ENCODE data around the gene SIVA1.

The SIVA1 gene

DNA sequence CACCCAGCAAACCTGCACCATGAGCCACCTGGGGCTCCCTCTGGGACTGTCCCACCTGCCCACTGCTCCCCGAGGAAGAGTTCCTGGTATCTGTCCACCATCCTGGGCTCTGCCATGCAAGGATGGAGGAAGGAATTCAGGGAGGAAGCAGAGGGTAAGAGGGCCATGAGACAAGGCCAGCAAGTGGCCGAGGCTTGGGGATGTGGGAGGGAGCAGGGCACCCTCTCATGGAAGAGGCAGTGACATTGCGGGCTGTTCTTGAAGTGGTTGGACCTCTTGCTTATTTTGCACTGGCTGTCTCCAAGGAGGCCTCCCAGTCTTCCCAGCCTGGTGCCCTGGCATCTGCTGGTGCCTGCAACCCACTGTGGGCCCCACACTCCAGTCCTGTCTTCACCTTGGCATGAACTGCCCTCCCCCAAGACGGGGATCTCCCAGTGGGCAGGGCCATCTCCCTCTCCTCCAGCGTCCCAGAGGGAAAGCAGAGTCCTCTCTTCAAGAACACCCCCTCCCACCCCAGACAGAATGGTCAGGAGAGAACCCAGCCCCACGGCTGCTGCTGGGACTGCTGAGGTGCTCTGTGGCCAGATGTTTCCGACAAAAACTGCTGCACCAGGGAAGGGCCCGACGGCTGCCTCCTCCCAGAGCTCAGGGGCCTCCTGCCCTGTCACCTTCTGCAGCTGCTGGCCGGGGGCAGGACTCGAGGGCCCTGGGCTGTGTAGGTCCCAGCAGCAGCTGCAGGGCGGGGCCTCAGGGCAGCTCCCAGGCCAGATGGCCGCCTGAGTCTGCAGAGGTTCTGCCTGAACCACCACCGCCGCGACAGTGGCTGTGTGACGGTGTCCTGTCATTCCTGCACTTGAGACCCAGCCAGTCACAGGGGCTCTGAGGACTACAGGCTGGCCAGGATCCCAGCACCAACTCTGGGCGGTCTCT is 44.4 kb downstream of the SIVA1 start:
- DNase-seq: no peak

DNA sequence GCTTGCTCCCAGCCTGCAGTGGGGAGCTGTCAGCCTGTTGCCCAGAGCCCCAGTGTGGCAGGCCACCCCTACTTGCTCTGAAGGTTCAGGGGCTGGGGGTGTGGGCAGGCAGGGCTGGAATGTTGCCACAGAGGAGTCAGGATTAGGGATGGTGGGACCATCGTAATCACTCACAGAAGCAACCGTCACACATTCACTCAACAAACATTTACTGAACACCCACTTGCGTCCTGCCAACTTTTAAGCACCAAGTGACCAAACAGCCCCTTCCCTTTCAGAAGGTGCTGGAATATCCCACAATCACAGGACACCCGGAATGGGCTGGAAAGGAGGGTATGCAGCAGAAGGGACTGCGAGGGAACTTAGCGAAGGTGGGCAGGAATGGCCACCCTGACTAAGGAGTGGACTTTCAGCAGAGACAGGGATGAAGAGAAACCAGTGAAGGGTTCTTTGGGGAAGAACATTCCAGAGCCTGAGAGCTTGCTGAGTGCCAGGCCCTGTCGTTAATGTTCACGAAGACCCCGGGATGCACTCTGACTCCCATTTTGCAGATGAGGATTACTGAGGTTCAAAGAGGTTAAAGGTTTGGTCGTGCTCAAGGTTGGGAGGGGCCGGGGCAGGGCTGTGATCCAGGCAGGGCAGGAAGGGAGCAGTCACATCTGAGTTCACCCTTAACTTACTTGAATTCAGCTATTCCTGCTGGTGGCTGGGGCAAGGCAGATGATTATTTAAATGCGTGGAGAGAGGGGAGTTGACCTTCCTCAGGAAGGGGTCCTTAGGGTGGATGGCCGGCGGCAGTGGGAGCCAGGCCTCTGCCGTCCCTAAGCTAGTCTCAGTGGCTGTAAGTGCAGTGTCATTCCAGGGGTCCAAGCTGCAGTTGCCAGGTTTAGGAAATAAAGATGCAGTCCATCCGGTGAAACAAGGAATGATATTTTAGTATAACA is 45.6 kb downstream of the SIVA1 start:
- no peak for DNase-seq

DNA sequence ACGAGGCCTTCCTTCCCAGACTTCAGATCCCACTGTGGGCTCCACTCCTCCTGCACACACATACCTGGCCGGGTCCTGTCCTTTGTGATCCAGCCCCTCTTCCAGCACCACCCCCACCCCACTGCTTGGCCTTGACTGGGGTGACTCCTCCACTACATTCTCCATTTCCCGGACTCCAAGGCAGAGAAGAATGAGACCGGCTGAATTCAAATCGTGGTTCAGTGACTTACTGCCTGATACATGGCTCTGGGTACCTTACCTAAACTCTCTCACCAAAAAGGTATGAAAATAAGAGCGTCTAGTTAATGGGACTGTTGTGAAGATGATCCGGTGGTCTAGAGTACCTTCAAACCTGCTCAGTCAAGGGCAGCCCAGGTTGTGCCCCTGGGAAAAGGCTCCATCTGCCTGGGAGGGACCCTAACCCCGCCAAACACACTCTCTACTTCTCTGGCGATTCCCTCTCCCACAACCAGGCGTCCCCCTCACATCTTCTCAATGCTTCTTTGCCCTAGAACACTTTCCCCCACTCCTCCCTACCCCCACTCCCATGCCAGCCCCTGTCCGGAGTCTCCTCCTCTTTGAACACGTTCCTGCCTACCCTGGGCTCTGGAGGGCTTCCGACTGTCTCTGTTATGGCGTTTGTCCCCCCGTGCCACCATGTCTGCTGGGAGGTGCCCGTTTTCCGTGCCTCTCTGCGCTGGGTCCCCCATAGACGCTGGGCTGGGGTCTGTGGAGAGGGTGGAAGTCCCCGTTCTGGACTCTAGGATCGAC is 46.5 kb downstream of the SIVA1 start:
- DNase-seq: peak in 2 of 14 donors; percentile 36 to 59

DNA sequence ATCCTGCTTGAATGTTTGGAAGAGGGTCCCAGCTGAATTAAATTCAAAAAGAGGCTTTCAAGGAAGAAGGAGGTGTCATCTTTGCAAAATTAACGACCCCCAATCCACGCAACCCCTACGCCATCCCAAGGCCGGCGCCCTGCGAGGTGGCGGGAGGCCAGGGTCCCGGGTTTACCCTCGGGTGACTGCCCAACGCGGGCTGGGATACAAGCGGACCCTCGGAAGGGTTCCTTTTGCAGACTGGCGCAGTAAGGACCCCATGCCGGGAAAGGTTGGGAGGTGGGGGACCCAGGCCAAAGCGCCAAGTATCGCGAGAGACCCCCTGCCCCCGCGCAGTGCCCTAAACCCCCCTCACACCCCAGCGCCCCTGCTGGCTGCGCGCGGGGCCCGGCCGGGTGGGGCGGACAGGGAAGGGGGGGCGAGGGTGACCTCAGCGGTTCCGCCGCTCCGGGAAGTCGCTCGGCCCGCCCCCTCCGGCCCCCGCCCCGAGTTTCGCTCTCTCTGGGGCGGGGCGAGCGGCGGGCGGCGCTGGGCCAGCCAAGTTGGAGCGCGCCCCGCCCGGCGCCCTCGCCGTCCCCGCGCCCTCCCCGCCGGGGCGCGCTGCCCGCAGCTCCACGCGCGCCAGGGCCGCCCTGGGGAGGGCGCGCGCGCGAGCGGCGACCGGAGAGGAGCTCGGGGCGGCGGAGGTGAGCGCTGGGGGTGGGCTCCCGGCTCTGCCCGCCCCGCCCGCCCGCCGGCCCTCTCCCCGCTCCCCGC is 47.2 kb downstream of the SIVA1 start:
- DNase-seq: peak in 7 of 14 donors; percentile 21 to 71 (median 31)

DNA sequence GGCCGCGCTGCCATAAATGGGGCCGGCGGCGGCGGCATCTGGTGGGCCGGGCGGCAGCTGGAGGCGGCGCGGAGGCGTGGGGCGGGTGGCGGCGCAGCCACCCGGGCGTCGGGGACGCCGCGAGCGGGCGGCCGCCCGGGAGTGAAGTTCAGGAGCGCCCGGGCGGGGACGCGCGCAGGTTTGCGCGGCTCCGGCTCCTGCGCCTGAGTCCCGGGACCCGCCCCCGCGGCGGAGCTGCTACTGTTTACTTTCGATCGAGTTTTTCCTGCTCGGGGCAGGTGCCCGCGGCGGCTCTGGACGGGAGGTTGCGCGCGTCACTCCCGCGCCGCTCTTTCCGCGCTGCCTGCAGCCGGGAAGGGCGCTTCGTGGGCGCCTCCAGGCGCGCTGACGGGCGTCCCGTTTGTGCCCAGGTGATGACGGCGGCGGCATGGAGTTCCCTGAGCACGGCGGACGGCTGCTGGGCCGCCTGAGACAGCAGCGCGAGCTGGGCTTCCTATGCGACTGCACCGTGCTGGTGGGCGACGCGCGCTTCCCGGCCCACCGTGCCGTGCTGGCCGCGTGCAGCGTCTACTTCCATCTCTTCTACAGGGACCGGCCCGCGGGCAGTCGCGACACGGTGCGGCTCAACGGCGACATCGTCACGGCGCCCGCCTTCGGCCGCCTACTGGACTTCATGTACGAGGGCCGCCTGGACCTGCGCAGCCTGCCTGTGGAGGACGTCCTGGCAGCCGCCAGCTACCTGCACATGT is 48.0 kb downstream of the SIVA1 start, which contains the start of gene ZBTB42:
TSS of gene ZBTB42 (plus strand) at position 331 of the 749 bp plus-strand sequence. CDS start at position 428, 97 bp downstream.
- no peak for DNase-seq

DNA sequence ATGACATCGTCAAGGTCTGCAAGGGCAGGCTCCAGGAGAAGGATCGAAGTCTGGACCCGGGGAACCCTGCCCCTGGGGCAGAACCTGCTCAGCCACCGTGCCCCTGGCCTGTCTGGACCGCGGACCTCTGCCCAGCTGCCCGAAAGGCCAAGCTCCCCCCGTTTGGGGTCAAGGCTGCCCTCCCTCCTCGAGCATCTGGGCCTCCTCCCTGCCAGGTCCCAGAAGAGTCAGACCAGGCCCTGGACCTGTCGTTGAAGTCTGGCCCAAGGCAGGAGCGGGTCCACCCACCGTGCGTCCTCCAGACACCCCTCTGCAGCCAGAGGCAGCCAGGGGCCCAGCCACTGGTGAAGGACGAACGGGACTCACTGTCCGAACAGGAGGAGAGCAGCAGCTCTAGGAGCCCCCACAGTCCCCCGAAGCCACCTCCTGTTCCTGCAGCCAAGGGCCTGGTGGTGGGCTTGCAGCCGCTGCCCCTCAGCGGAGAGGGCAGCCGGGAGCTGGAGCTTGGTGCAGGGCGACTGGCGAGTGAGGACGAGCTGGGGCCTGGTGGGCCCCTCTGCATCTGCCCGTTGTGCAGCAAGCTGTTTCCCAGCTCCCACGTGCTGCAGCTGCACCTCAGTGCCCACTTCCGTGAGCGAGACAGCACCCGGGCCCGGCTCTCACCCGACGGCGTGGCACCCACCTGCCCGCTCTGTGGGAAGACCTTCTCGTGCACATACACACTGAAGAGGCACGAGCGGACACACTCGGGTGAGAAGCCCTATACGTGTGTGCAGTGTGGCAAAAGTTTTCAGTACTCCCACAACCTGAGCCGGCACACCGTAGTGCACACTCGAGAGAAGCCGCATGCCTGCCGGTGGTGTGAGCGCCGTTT is 48.8 kb downstream of the SIVA1 start:
- no peak for DNase-seq

DNA sequence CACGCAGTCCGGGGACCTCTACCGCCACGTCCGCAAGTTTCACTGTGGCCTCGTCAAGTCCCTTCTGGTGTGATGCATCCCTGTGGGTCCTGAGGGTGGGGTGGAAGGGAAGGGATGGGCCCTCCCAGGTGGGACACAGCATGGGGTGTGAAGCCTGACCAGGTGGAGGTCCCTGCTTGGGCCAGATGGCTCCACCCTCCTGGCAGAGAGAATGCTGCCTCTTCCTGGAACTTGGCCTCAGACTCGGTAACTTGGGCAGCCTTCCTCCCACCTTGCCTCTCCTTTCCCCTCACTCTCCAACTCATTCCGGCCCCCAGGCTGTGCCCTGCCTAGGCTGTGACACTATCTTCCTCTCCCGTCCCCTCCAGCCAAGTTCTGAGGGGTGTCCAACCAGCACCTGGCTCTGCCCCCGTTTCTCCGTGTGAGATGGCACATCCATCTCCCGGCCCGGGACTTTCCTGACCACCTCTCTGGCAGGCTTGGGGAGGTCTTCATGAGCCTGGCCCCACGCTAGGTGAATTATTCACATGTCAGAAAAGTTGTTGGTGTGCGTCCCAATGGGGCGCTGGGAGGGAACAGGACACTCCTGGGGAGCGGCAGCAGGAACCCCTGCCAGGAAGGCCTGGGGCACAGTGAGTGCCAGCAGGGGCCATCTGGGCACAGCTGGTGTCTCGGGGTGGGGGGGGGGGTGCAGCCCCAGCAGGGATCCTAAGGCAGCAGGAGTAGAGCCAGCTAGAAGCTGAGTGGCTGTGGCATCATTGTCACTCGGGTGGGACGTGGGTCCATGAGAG is 49.6 kb downstream of the SIVA1 start:
- no peak for DNase-seq

DNA sequence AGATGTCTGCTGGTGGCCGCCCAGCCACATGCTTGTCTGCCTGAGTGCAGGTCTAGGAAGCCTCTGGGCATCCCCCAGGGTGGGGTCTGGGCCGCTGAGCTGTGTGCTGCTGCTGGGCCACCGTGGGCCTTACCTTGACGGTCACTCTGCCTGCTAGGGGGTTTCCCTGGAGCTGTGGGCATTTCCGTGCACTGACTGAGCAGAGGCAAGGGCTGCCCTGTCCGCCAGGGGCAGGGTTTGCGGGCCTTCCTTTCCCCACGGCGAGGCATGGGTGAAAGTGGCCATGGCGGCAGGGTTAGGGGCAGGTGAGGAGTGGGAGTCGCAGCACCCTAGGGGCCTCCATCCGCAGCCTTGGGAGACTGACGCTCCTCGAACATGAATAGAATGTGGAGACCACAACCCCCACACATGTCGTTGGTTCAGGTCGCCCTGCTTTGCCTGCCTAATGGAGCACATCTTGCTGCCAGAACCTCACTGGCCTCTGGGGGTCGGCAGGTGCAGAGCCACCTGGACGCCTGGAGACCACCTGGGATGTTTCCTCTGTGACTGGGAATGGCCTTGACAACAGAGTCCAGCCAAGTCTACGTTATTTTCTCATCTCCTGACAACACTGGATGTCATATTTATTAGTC is 50.4 kb downstream of the SIVA1 start:
- no peak for DNase-seq

DNA sequence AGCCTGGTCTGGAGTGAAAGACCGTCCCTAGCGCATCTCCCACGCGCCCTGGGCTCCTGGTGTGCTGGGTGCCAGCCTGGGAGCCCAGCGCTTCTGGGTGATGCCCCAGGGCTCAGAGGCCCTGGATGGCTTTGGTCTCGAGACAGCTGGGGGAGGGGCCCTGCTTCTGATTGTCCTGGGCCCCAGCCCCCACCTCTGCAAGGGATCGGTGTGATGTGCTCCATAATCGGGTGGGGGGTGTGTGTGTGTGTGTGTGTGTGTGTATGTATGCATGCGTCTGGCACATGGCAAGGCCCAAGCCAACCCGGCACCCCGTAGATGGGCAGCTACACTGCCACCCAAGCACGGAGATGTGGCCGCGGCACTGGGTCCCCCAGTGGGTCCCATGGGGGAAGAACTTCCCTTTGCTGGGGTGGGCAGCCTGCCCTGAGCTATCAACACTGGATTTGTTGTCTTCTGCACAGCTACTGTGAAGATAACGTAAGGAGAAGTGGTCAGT is 51.0 kb downstream of the SIVA1 start:
- no peak for DNase-seq

DNA sequence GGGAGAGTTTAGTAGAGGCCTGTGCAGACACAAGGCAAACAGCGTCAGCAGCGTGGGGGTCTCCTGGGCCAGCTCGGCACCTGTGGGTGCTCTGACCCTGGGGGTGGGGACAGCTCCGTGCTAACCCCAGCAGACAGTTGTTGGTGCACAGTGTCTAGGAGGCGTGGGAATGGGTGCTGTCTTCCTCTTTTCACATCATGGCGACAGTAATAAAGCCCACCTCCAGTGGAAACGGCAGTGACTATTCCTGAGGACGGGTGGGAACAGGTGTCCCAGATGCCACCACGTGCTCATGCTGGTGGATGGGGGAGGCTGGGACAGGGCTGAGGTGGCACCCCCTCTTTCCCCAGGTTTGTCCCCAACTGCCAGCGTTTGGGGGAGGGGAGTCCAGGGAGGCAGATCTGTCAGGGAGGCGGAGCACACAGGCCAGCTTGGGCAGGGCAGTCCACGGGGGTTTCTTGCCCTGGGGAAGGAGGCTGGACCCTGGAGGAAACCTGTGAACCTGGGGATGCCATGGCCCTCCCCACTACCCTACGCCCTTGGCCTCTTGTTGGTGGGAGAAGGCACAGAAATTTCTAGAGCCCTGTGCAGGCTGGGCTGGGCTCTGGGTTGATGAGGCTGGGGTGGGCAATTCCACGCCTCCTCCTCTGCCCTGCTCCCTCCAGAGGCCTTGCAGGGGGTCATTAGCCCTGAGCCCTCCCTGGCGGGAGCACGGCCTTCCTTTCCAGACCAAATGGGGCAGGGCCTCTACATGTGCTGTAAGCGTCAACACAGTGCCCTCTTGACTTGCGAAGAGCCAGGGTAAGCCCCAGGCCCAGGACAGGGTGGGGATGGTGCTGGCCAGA is 51.8 kb downstream of the SIVA1 start:
- DNase-seq: no peak

DNA sequence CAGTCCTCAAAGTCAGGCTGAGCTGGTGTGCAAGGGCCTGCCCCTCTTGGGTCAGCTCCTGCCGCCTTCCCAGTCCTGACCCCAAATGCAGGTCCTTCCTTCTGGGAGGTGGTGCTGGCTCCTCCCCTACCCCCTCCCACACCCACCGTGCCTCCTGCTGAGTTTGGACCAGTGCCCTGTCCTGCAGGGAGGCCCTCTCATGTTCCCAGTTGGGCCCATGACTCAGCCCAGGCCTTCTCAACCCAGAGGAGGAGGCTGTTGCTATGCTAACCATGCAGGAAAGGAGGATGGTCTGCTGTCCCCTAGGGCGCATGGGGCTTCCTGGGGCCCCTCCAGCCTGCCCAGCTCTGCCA is 52.4 kb downstream of the SIVA1 start:
- DNase-seq: peak in 1 of 14 donors; percentile 58

DNA sequence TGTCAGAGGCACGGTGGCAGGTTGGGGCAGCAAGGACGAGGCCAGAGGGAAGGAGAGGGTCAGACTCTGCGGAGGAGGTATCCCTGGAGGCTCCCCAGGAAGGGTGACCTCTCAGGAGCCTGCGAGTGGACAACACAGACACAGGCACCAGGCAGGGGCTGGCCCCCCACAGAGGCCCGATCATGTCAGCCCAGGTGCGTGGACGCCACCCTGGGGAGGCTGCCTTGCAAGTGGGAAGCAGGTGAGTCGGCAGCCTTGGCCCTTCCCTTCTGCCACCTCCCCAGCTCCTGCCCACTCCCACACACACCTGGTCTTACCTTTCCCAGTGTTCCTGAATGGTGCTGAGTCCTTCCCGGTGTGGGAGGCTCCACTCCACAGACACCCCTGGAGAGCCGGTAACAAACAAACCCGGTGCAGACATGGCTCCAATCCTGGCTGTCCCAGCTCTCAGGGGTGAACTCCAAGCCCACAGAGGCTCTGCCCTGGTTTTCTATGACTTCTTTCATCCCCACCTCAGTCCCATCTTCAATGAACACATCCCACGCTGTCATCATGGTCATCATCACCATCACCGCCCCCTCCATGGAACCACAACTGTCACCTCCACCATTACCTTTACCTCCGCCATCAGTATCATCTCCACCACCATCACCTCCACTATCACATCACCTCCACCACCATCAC is 53.1 kb downstream of the SIVA1 start:
- DNase-seq: no peak

DNA sequence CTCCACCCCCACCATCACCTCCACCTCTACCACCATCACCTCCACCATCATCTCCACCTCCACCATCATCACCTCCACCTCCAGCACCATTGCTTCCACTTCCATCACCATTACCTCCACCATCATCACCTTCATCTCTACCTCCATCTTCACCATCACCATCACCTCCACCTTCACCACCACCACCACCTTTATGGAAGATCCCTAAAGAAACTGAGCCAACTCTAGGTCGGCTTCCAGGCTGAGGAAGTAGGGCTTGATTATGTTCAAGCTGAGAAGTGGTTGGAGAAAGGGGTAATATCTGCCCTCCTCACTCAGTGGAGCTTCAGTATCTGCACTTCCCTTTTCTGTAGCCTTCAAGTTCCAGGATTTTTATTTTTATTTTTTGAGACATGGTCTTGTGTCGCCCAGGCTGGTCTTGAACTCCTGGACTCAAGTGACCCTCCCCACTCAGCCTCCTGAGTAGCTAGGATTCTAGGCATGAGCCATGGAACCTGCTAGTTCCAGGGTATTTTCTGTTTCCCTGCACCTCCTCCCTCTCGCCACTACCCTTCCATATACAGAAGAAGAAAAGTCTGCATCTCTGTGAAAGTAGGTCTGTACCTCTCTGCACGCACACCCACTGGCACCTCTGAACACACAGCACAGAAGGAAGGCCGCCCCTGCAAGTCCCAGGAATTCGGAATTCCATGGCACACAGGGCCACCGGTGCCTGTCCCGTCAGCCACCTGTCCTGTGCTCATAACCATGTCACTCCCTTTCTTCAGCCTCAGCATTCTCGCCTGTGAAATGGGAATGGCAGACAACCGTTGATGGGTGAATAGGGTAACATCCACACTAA is 53.9 kb downstream of the SIVA1 start:
- DNase-seq: no peak

DNA sequence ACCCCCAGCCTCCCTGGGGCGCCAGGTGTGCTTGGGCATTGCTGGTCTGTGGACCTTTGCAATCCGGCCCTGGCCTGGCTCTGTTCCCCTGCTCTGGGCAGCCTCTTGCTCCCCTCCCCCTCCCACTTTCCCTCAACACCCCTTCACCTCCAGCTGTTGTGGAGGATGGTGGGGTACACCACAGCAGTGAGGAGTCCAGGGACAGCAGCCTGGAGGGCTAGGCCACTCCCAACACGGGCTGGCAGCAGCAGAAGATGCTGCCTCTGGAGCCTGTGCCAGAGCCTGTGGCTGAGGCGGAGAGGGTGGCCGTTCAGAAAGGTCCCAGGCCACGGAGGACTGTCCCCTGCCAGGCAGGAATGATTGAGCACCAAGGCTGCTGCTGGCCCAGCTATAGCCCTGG is 55.5 kb downstream of the SIVA1 start:
- no peak for DNase-seq
